ENCODE measurements around the gene CDC42EP2. TPM values are rescaled to one million over a fixed set of nuclear protein-coding genes. Genes with fewer than 3 reads are reported as not detected.

Gene CDC42EP2
- polyA plus RNA-seq, 1 of the 3 experiments (the other 2 are of a cell fraction): 8.1 TPM

- Histone ChIP-seq H3K36me3 (replicated peaks in 1 of 2; ENCODE audit: control insufficient read depth in 1 of 2, insufficient read depth in 2 of 2, low read length in 1 of 2) (peaks cover 17 to 24% of the 10 kb centered on the region in 2 experiments), H3K4me2 (peak overlapping the region; percentile 50), H3K9me2 (no peaks in the 10 kb centered on the region), H3K4me1 (ENCODE audit: control insufficient read depth in 1 of 2, insufficient read depth in 2 of 2, low read depth in 1 of 2, low read length in 1 of 2) (peaks cover 0 to 42% of the 10 kb centered on the region in 2 experiments; a peak in 3 of 4 replicates), H4K20me1 (ENCODE audit: insufficient read depth) (no peaks in the 10 kb centered on the region), H3K27me3 (ENCODE audit: insufficient read depth) (no peaks in the 10 kb centered on the region), H3K4me3 (ENCODE audit: low read depth in 2 of 2, low read length in 1 of 2) (no peak overlapping the region), H3K9me3 (no peaks in the 10 kb centered on the region), H3K9ac (peak overlapping the region; percentile 46), H3K79me2 (ENCODE audit: insufficient read depth) (no peaks in the 10 kb centered on the region), H3F3A (replicated peaks; ENCODE audit: insufficient read depth) (peaks cover 56% of the 10 kb centered on the region), H2AFZ (ENCODE audit: low read depth) (no peak overlapping the region), H3K27ac (ENCODE audit: low read depth in 2 of 2, low read length in 1 of 2) (peak overlapping the region; percentile 61 to 87; a peak in 3 of 4 replicates)
- no peak for DNase-seq
- WGBS (ENCODE audit: low lambda C conversion rate): 9% methylated on average over 5 of the region's 5 CpGs
- CTCF ChIA-PET: interaction anchor here (37.6 kb wide), 1 partner anchor 42 kb away, joined by 1118 read pairs; the partner anchor contains the start of genes CDC42EP2 and DPF2
- POLR2A ChIA-PET: no interaction called here
- no peak; the same call in 1 of the 2 replicates for TF ChIP-seq MEF2A (IDR thresholded peaks at IDR 0.05; ENCODE audit: borderline replicate concordance, low read depth)
- no peak for TF ChIP-seq TAF1 (IDR thresholded peaks at IDR 0.05; ENCODE audit: borderline replicate concordance, low read depth, low read length)
- TF ChIP-seq MAX (IDR thresholded peaks at IDR 0.05; ENCODE audit: low read depth): no peak
- no peak for TF ChIP-seq USF1 (IDR thresholded peaks at IDR 0.05; ENCODE audit: borderline replicate concordance, low read depth)
- no peak for TF ChIP-seq FOXJ3 (CRISPR knock-in tag; IDR thresholded peaks at IDR 0.05)
- TF ChIP-seq TEAD4 (IDR thresholded peaks at IDR 0.05; ENCODE audit: borderline replicate concordance, insufficient read depth): 0 out of 2 replicates have a peak, but pooled peaks have one; percentile 31
- TF ChIP-seq CTCF (IDR thresholded peaks at IDR 0.05): no peak
- peak; percentile 51; the same call in 1 of the 2 replicates for TF ChIP-seq REST (IDR thresholded peaks at IDR 0.05; ENCODE audit: low read depth, low read length)
- no peak; the same call in 1 of the 2 replicates for TF ChIP-seq POLR2AphosphoS5 (IDR thresholded peaks at IDR 0.05; ENCODE audit: low read depth, low read length)
- TF ChIP-seq EZH2phosphoT487 (IDR thresholded peaks at IDR 0.05; ENCODE audit: borderline replicate concordance, low read depth): no peak
- TF ChIP-seq ZBTB33 (IDR thresholded peaks at IDR 0.05; ENCODE audit: borderline replicate concordance, low read depth): 0 out of 2 replicates have a peak, but pooled peaks have one; percentile 24
- TF ChIP-seq USF2 (IDR thresholded peaks at IDR 0.05; ENCODE audit: borderline replicate concordance, low read depth, low read length): no peak
- no peak for TF ChIP-seq RCOR1 (IDR thresholded peaks at IDR 0.05; ENCODE audit: low read length)
- peak; percentile 27; the same call in 1 of the 2 replicates for TF ChIP-seq PBX3 (IDR thresholded peaks at IDR 0.05)
- TF ChIP-seq CHD2 (IDR thresholded peaks at IDR 0.05; ENCODE audit: low read length, partially characterized antibody): no peak
- no peak for TF ChIP-seq YY1 (IDR thresholded peaks at IDR 0.05; ENCODE audit: low read depth)
- no peak for TF ChIP-seq MXI1 (IDR thresholded peaks at IDR 0.05; ENCODE audit: low read depth, low read length)
- no peak for TF ChIP-seq NRF1 (IDR thresholded peaks at IDR 0.05; ENCODE audit: low read depth, low read length)
- TF ChIP-seq FOXM1 (IDR thresholded peaks at IDR 0.05; ENCODE audit: low read depth): no peak
- no peak for TF ChIP-seq RAD21 (IDR thresholded peaks at IDR 0.05; ENCODE audit: low read length)
- no peak; a peak in 1 of 4 replicates for TF ChIP-seq EP300 (IDR thresholded peaks at IDR 0.05; ENCODE audit: borderline replicate concordance in 1 of 2, low read depth in 1 of 2, low read length in 1 of 2)
Observed at GRCh38 chr11:65279741-65280440, 34.8 kb upstream of the CDC42EP2 start.
